OCI-LY1 (cell line): ENCODE data around the gene APBA3.

Experiments
- CTCF ChIP-seq: fragments of 200-600 bp; sonication (generic), shearing (Covaris generic); IDR thresholded peaks from 2 replicates; pipeline ENCODE4 v1.5.1; 2017; ENCODE audit warnings: mild to moderate bottlenecking, antibody characterized with exemption, low read length, moderate library complexity, mixed read lengths
- EZH2 ChIP-seq: fragments of 200-600 bp; sonication (generic), shearing (Covaris generic); IDR thresholded peaks from 2 replicates; pipeline ENCODE4 v1.8.0; 2017; ENCODE audit warnings: borderline replicate concordance, mixed run types, mild to moderate bottlenecking, antibody characterized with exemption, low read length, moderate library complexity, mixed read lengths

- TF ChIP-seq CTCF = no peak
- TF ChIP-seq EZH2 = no peak
Observed at GRCh38 chr19:3750211-3750610, 11.3 kb downstream of the APBA3 start.
